Fibroblast of skin of back (primary cell): ENCODE measurements around the gene PPRC1.

Experiments
- DNase-seq: peaks from one replicate; pipeline ENCODE4 v3.0.0-alpha.2; 2013

The PPRC1 gene

GRCh38 chr10:102195296-102195870 lies 62.5 kb downstream of the PPRC1 start:
- peak; percentile 7 for DNase-seq

GRCh38 chr10:102196893-102197292 lies 64.1 kb downstream of the PPRC1 start:
- DNase-seq = no peak

- no peak for DNase-seq
Measured at GRCh38 chr10:102198027-102198426, 65.2 kb downstream of the PPRC1 start.
